Activated CD8-positive, alpha-beta memory T cell treated with anti-CD3 and anti-CD28 coated beads for 48 hours (primary cell): ENCODE results near the gene SMARCA5.
A peak's percentile ranks its signal among the peaks of the same experiment; 100 is the strongest.
"Not testable (repeated sequence)": the region's sequence is repeated elsewhere in the genome, so short reads cannot be mapped to it uniquely, and the experiment has no call there.

Source experiments
- DNase-seq, 3 experiments: peaks; one replicate each; pipeline ENCODE4 v3.0.0-alpha.2; 2020; ENCODE audit warnings: low read depth in 2 of 3, low spot score in 2 of 3

The SMARCA5 gene

GRCh38 chr4:143513314-143514168, at the start of gene SMARCA5:
SMARCA5 (plus strand) TSS chr4:143513702; CDS start chr4:143513925, 223 bp downstream.
- DNase-seq: peak; percentile 81 to 95 (median 87)

GRCh38 chr4:143473334-143474126, 40.0 kb upstream of the SMARCA5 start:
- DNase-seq: no peak

GRCh38 chr4:143477487-143477886, 36.0 kb upstream of the SMARCA5 start:
- no peak for DNase-seq

- no peak for DNase-seq
Measured at GRCh38 chr4:143481361-143481760, 32.1 kb upstream of the SMARCA5 start.

GRCh38 chr4:143482840-143483239, 30.7 kb upstream of the SMARCA5 start:
- no peak for DNase-seq

- DNase-seq: no peak
Measured at GRCh38 chr4:143486314-143486713, 27.2 kb upstream of the SMARCA5 start.

GRCh38 chr4:143488687-143489086, 24.8 kb upstream of the SMARCA5 start:
- no peak for DNase-seq

GRCh38 chr4:143489106-143489505, 24.4 kb upstream of the SMARCA5 start:
- DNase-seq: no peak

GRCh38 chr4:143498021-143498420, 15.5 kb upstream of the SMARCA5 start:
- no peak for DNase-seq

GRCh38 chr4:143502231-143502630, 11.3 kb upstream of the SMARCA5 start:
- no peak for DNase-seq

- no peak for DNase-seq
Measured at GRCh38 chr4:143506031-143506430, 7.5 kb upstream of the SMARCA5 start.

- DNase-seq: no peak
Measured at GRCh38 chr4:143511906-143512305, 1.6 kb upstream of the SMARCA5 start.

GRCh38 chr4:143512978-143513313, 556 bp upstream of the SMARCA5 start:
- DNase-seq: no peak

- no peak for DNase-seq
Measured at GRCh38 chr4:143514169-143514495, 630 bp downstream of the SMARCA5 start.

- peak in 1 of 3 experiments; percentile 2 for DNase-seq
Measured at GRCh38 chr4:143514497-143514896, 995 bp downstream of the SMARCA5 start.

GRCh38 chr4:143514901-143515300, 1.4 kb downstream of the SMARCA5 start:
- no peak for DNase-seq

GRCh38 chr4:143515905-143516304, 2.4 kb downstream of the SMARCA5 start:
- DNase-seq: no peak

- DNase-seq: no peak
Measured at GRCh38 chr4:143517764-143518163, 4.3 kb downstream of the SMARCA5 start.

GRCh38 chr4:143524211-143524610, 10.7 kb downstream of the SMARCA5 start:
- DNase-seq: no peak

- not testable (repeated sequence) for DNase-seq
Measured at GRCh38 chr4:143528046-143528445, 14.5 kb downstream of the SMARCA5 start.

GRCh38 chr4:143531380-143531779, 17.9 kb downstream of the SMARCA5 start:
- no peak for DNase-seq

- DNase-seq: no peak
Measured at GRCh38 chr4:143531788-143532491, 18.4 kb downstream of the SMARCA5 start.
